Endothelial cell of umbilical vein (primary cell): Measurements from ENCODE around the gene SLC25A44. TPM values are rescaled to one million over a fixed set of nuclear protein-coding genes. Genes with fewer than 3 reads are reported as not detected.

ENCODE experiments used
- BruUV-seq: library from RNA; stranded (reverse); fragments of 400-500 nt; replicated peaks from 2 replicates; lab custom pipeline; 2021; lab: Mats Ljungman, UMichigan
- CTCF ChIA-PET: fragments of 300-600, 350-600 bp; sonication (Branson Sonifier 250); formaldehyde crosslinking; loops from one replicate; lab custom pipeline; 2021; ENCODE audit warnings: antibody characterized with exemption, inconsistent platforms; lab: Charles Lee
- POLR2A ChIA-PET: fragments of 300-600, 350-600 bp; sonication (Branson Sonifier 250); formaldehyde crosslinking; loops from one replicate; lab custom pipeline; 2021; ENCODE audit warnings: antibody characterized with exemption, inconsistent platforms; lab: Charles Lee
- DNase-seq: peaks from one replicate; pipeline ENCODE4 v3.0.0-alpha.2; 2011; ENCODE audit warnings: low read depth, low spot score
- FAIRE-seq: peaks from 2 replicates; lab custom pipeline; 2011; peaks lifted over from hg19 to GRCh38; lab: Jason Lieb, UNC
- H2AFZ ChIP-seq: 2 replicates; pipeline ENCODE4 v1.6.0; 2012; ENCODE audit warnings: low read depth, low read length, control low read depth, inconsistent platforms
- H3K27ac ChIP-seq: 2 replicates; pipeline ENCODE4 v1.5.1; 2011; ENCODE audit warnings: low read depth, mild to moderate bottlenecking, control low read depth, low read length, moderate library complexity; ENCODE audit not compliant: insufficient read depth
- H3K27me3 ChIP-seq, 2 experiments: 2 replicates each; pipeline versions ENCODE4 v1.6.0 to v1.6.1; 2011; ENCODE audit warnings: low read length in 2 of 2, mixed read lengths in 1 of 2; ENCODE audit not compliant: control insufficient read depth in 2 of 2, insufficient read depth in 2 of 2
- H3K36me3 ChIP-seq, 2 experiments: 2 replicates in 1 of 2; 3 replicates in 1 of 2; pipeline ENCODE4 v1.5.1; 2011; ENCODE audit warnings: low read length in 2 of 2, mild to moderate bottlenecking in 1 of 2, moderate library complexity in 1 of 2; ENCODE audit not compliant: control insufficient read depth in 2 of 2, insufficient read depth in 2 of 2; ENCODE audit errors: extremely low read depth in 1 of 2
- H3K4me1 ChIP-seq: 3 replicates; pipeline ENCODE4 v1.5.1; 2011; ENCODE audit warnings: mild to moderate bottlenecking, low read length; ENCODE audit not compliant: control insufficient read depth, insufficient read depth; ENCODE audit errors: extremely low read depth
- H3K4me2 ChIP-seq: 2 replicates; pipeline ENCODE4 v1.6.1; 2011; ENCODE audit warnings: low read length, control low read depth, mixed read lengths; ENCODE audit not compliant: insufficient read depth
- H3K4me3 ChIP-seq, 3 experiments: fragments of 200-600 bp in 1 of 3; sonication (generic), shearing (Covaris generic) in 1 of 3; replicated peaks in 1 of 3; 2 replicates each; pipeline ENCODE4 v1.5.1; 2011 to 2016; ENCODE audit warnings: control low read depth in 3 of 3, low read length in 3 of 3, mild to moderate bottlenecking in 2 of 3, inconsistent platforms in 1 of 3, low read depth in 1 of 3, moderate library complexity in 1 of 3; ENCODE audit not compliant: insufficient read depth in 1 of 3
- H3K79me2 ChIP-seq: 2 replicates; pipeline ENCODE4 v1.6.0; 2012; ENCODE audit warnings: low read length, inconsistent platforms; ENCODE audit not compliant: control insufficient read depth, insufficient read depth
- H3K9ac ChIP-seq: replicated peaks from 2 replicates; pipeline ENCODE3; 2011; ENCODE audit warnings: low read length, control low read depth; ENCODE audit not compliant: insufficient read depth; ENCODE audit errors: extremely low read depth
- H3K9me1 ChIP-seq: replicated peaks from 3 replicates; pipeline ENCODE4 v1.6.0; 2011; ENCODE audit warnings: mild to moderate bottlenecking, low read length; ENCODE audit not compliant: control insufficient read depth, insufficient read depth; ENCODE audit errors: extremely low read depth
- H3K9me3 ChIP-seq: replicated peaks from 2 replicates; pipeline ENCODE4 v1.5.1; 2012; ENCODE audit warnings: low read length, inconsistent platforms; ENCODE audit not compliant: control insufficient read depth, insufficient read depth
- H4K20me1 ChIP-seq: replicated peaks from 2 replicates; pipeline ENCODE3; 2011; ENCODE audit warnings: mild to moderate bottlenecking, low read length; ENCODE audit not compliant: control insufficient read depth, insufficient read depth; ENCODE audit errors: extremely low read depth
- FOS ChIP-seq: IDR thresholded peaks from 2 replicates; pipeline ENCODE4 v1.6.1; 2011; ENCODE audit warnings: mild to moderate bottlenecking, low read length, moderate library complexity, borderline replicate concordance; ENCODE audit not compliant: insufficient read depth
- POLR2A ChIP-seq: IDR thresholded peaks from 2 replicates; pipeline ENCODE4 v1.6.1; 2012; ENCODE audit warnings: low read depth, mild to moderate bottlenecking, control low read depth, low read length
- POLR2AphosphoS5 ChIP-seq: IDR thresholded peaks from 2 replicates; pipeline ENCODE4 v1.6.1; 2012; ENCODE audit warnings: low read depth, mild to moderate bottlenecking, control low read depth, low read length, moderate library complexity; ENCODE audit not compliant: insufficient read depth
- dilution Hi-C: fragments of 300-500 bp; cut with MboI; formaldehyde crosslinking; loops from one replicate; pipeline ENCODE4 v1.15.0; 2019; ENCODE audit warnings: low sequenced_read_pairs; ENCODE audit not compliant: extremely low pct_ligation_motif_present
- intact Hi-C: fragments of 100-400 bp; cut with micrococcal nuclease; formaldehyde crosslinking; loops from one replicate; pipeline ENCODE4 v1.10.0; 2022
- polyA plus RNA-seq, 4 experiments: library from polyadenylated mRNA; depleted of rRNA in 3 of 4; stranded (reverse) in 3 of 4; unstranded in 1 of 4; fragments of >200 nt; gene quantifications; 2 replicates each; pipeline versions ENCODE4 v1.2.1 to v1.2.3, GENCODE V29; 2011 to 2012; ENCODE audit warnings: missing spikeins in 1 of 4
- total RNA-seq: library from RNA; stranded (reverse); gene quantifications from 2 replicates; pipeline ENCODE4 v1.2.3, GENCODE V29; 2021
- TF ChIP-seq, protein P1 (sequence below): IDR thresholded peaks from 2 replicates; pipeline ENCODE4 v1.6.1; 2011; ENCODE audit not compliant: insufficient read depth, insufficient read length

The SLC25A44 gene
- total and polyA plus RNA-seq, 2 donors (not counting 3 experiments of a cell fraction or from before 2014, with no cell fraction given): 24.0 to 30.6 TPM

DNA sequence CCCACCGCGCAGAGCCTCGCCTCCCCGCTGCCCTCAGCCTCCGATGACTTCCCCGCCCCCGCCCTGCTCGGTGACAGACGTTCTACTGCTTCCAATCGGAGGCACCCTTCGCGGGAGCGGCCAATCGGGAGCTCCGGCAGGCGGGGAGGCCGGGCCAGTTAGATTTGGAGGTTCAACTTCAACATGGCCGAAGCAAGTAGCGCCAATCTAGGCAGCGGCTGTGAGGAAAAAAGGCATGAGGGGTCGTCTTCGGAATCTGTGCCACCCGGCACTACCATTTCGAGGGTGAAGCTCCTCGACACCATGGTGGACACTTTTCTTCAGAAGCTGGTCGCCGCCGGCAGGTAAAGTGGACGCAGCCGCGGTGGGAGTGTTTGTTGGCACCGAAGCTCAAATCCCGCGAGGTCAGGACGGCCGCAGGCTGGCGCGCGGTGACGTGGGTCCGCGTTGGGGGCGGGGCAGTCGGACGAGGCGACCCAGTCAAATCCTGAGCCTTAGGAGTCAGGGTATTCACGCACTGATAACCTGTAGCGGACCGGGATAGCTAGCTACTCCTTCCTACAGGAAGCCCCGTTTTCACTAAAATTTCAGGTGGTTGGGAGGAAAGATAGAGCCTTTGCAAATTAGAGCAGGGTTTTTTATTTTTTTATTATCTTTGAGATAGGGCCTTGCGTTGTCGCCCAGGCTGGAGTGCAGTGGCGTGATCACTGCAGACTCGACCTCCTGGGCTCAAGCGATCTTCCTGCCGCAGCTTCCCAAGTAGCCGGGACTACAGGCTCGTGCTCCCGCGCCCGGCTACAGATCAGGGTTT lies 19.1 kb downstream of the SLC25A44 start, which contains the start of gene PMF1:
TSS of gene PMF1 (plus strand) at position 175 of the 811 bp plus-strand sequence. CDS start at position 184, 9 bp downstream.
- POLR2A ChIA-PET: interaction anchor here (0.5 to 1.6 kb wide), 8 partner anchors 10 to 187 kb away, joined by 3 to 10 read pairs (median 4); partner anchors contain the start of gene SLC25A44
- Histone ChIP-seq H3K4me3 (peak within 1 kb of the TSS; percentile 44 to 80 (median 79)), H2AFZ (peak within 1 kb of the TSS; percentile 92), H3K36me3 (peaks cover 0 to 10% of the 10 kb centered on the region in 2 experiments), H3K4me1 (peaks cover 15% of the 10 kb centered on the region), H3K27me3 (no peaks in the 10 kb centered on the region), H3K4me2 (peak within 1 kb of the TSS; percentile 89), H3K27ac (peak within 1 kb of the TSS; percentile 97), H3K79me2 (peaks cover 6% of the 10 kb centered on the region), H3K9me1 (no peaks in the 10 kb centered on the region), H3K9ac (peak within 1 kb of the TSS; percentile 99), H3K9me3 (no peaks in the 10 kb centered on the region), H4K20me1 (no peaks in the 10 kb centered on the region)
- DNase-seq: peak; percentile 98
- dilution Hi-C loops: no loop called here
- TSS peak; percentile 62 for BruUV-seq
- FAIRE-seq: no peak
- intact Hi-C loops: loop anchor here (1.0 to 5.0 kb wide), 4 partner anchors 20 to 111 kb away; no protein-coding TSS in a partner anchor
- TF ChIP-seq POLR2A (peak; percentile 90), POLR2AphosphoS5 (peak; percentile 72), FOS (no peak)
- CTCF ChIA-PET: interaction anchor here (0.8 to 4.6 kb wide), 13 partner anchors 9 to 173 kb away, joined by 3 to 43 read pairs (median 4); partner anchors contain the start of genes SLC25A44 and SMG5

DNA sequence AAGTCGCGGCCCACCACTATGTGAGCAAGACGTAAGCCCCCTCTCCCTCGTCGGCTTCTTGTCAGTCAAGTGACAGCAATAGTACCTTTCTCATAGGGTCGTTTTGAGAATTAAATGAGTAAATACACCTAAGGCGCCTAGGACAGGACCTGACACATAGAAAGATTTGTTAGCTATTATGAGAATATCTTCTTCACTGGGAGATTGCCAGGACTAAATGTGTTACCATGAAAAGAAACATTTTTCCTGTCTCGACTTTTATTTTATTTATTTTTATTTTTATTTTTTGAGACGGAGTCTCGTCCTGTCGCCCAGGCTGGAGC lies 19.7 kb downstream of the SLC25A44 start:
- Histone ChIP-seq H3K36me3 (peaks cover 0 to 9% of the 10 kb centered on the region in 2 experiments), H3K4me2 (peak overlapping the region; percentile 89), H2AFZ (no peak overlapping the region), H3K4me1 (peaks cover 21% of the 10 kb centered on the region), H3K27ac (peak overlapping the region; percentile 97), H3K27me3 (no peaks in the 10 kb centered on the region), H3K9me1 (no peaks in the 10 kb centered on the region), H4K20me1 (no peaks in the 10 kb centered on the region), H3K9me3 (no peaks in the 10 kb centered on the region), H3K4me3 (peak overlapping the region; percentile 44 to 80 (median 79)), H3K79me2 (peaks cover 6% of the 10 kb centered on the region), H3K9ac (peak overlapping the region; percentile 99)
- DNase-seq: no peak
- FAIRE-seq: no peak
- BruUV-seq: no TSS peak
- ChIA-PET CTCF (interaction anchor here (1.0 to 4.6 kb wide), 10 partner anchors 10 to 172 kb away, joined by 3 to 43 read pairs (median 4); partner anchors contain the start of genes SLC25A44 and SMG5), POLR2A (interaction anchor here (1.1 to 1.6 kb wide), 5 partner anchors 12 to 91 kb away, joined by 3 to 10 read pairs (median 7); partner anchors contain the start of gene SLC25A44)
- intact Hi-C loops (loop anchor here (1.0 to 5.0 kb wide), 4 partner anchors 20 to 111 kb away; no protein-coding TSS in a partner anchor), dilution Hi-C loops (no loop called here)
- TF ChIP-seq POLR2A (no peak), FOS (no peak)
- TF ChIP-seq, protein P1, sequence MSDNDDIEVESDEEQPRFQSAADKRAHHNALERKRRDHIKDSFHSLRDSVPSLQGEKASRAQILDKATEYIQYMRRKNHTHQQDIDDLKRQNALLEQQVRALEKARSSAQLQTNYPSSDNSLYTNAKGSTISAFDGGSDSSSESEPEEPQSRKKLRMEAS: no peak
